Endothelial cell (in vitro differentiated cells): ENCODE results near the gene ADAP1. TPM values are rescaled to one million over a fixed set of nuclear protein-coding genes. Genes with fewer than 3 reads are reported as not detected.

ENCODE experiments used
- DNase-seq: peaks from one replicate; pipeline ENCODE4 v3.0.0; 2021; ENCODE audit warnings: low spot score
- H3K27ac Mint-ChIP-seq: one replicate; pipeline ENCODE4 v1.8.0; 2021; ENCODE audit warnings: mixed read lengths, inconsistent platforms; ENCODE audit not compliant: unreplicated experiment
- H3K27me3 Mint-ChIP-seq: one replicate; pipeline ENCODE4 v1.8.0; 2021; ENCODE audit warnings: mild to moderate bottlenecking, moderate library complexity, mixed read lengths, inconsistent platforms; ENCODE audit not compliant: unreplicated experiment
- H3K36me3 Mint-ChIP-seq: one replicate; pipeline ENCODE4 v1.8.0; 2021; ENCODE audit warnings: mild to moderate bottlenecking, low read depth, mixed read lengths, inconsistent platforms; ENCODE audit not compliant: unreplicated experiment
- H3K4me1 Mint-ChIP-seq: one replicate; pipeline ENCODE4 v1.8.0; 2021; ENCODE audit warnings: mild to moderate bottlenecking, mixed read lengths, inconsistent platforms; ENCODE audit not compliant: unreplicated experiment
- H3K4me3 Mint-ChIP-seq: one replicate; pipeline ENCODE4 v1.8.0; 2021; ENCODE audit warnings: mild to moderate bottlenecking, mixed read lengths, inconsistent platforms; ENCODE audit not compliant: unreplicated experiment
- H3K9me3 Mint-ChIP-seq: one replicate; pipeline ENCODE4 v1.8.0; 2021; ENCODE audit warnings: mixed read lengths, inconsistent platforms; ENCODE audit not compliant: unreplicated experiment
- total RNA-seq: library from RNA; stranded (reverse); fragmentation: NEBNext Ultra II Directional; extraction: Animal tissue kit (Norgen Biotek cat#: 25700); gene quantifications from one replicate; pipeline ENCODE4 v1.2.1, GENCODE V29; 2021; ENCODE audit not compliant: unreplicated experiment
- TF ChIP-seq, protein P1 (sequence below): fragments of 200-600 bp; sonication (generic); IDR thresholded peaks from one replicate; pipeline ENCODE4 v1.5.0; 2021; ENCODE audit warnings: antibody characterized with exemption; ENCODE audit not compliant: unreplicated experiment

Gene ADAP1
- total RNA-seq, 1 donor from 2014 or later: 1.7 TPM

DNA sequence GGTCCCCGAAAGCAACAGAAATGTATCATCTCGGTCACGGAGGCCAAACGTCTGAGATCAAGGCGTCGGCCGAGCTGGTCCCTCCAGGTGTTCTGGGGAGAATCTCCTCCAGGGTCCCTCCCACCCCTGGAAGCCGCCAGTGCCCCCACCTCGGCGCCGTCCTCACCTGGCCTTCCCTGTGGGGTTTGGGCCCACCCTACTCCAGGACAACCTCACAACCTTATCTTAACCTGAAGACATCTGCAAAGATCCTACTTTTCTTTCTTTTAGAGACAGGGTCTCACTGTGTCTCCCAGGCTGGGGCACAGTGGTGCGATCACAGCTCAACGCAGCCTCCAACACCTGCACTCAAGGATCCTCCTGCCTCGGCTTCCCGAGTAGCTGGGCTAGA lies 33.4 kb downstream of the ADAP1 start:
- no peaks in the 10 kb centered on the region for H3K36me3 Mint-ChIP-seq
- H3K27ac Mint-ChIP-seq: no peak overlapping the region
- H3K27me3 Mint-ChIP-seq: peaks cover 5% of the 10 kb centered on the region
- TF ChIP-seq, protein P1, sequence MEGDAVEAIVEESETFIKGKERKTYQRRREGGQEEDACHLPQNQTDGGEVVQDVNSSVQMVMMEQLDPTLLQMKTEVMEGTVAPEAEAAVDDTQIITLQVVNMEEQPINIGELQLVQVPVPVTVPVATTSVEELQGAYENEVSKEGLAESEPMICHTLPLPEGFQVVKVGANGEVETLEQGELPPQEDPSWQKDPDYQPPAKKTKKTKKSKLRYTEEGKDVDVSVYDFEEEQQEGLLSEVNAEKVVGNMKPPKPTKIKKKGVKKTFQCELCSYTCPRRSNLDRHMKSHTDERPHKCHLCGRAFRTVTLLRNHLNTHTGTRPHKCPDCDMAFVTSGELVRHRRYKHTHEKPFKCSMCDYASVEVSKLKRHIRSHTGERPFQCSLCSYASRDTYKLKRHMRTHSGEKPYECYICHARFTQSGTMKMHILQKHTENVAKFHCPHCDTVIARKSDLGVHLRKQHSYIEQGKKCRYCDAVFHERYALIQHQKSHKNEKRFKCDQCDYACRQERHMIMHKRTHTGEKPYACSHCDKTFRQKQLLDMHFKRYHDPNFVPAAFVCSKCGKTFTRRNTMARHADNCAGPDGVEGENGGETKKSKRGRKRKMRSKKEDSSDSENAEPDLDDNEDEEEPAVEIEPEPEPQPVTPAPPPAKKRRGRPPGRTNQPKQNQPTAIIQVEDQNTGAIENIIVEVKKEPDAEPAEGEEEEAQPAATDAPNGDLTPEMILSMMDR: no peak
- no peak overlapping the region for H3K4me3 Mint-ChIP-seq
- no peaks in the 10 kb centered on the region for H3K9me3 Mint-ChIP-seq
- DNase-seq: no peak
- no peaks in the 10 kb centered on the region for H3K4me1 Mint-ChIP-seq

DNA sequence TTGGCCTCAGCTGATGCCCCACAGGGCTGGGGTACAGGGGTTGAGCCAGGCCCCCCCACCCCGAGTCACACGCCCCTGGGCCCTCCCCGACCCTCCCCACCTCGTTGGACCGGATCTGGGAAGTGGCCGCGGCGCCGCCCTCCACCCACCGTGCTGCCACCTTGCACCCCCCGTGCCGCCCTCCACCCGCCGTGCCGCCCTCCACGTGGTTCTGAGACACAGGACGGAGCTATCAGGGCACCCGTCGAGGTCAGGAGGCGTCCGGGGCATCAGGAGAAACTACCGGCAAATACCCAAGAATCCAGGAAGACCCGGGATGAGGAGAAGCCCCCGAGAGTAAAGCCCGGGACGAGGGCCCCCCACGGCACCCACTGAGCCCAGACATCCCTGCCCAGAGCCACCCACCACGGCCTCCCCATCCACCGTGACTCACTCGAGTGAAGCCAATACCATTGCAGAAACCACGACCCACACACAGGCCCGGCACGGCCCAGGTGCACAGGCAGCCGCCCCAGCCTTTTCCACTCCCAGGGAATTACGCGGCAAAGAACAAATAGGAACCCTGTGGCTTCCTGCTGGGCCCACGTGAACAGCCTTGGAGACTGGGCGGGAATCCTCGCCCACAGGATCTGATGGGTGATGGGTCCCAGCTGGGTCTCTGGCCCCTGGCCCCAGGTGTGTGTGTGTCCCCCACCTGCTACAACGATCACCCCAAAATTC lies 34.0 kb downstream of the ADAP1 start:
- no peaks in the 10 kb centered on the region for H3K36me3 Mint-ChIP-seq
- H3K4me1 Mint-ChIP-seq: no peaks in the 10 kb centered on the region
- no peak overlapping the region for H3K4me3 Mint-ChIP-seq
- H3K27me3 Mint-ChIP-seq: peaks cover 8% of the 10 kb centered on the region
- TF ChIP-seq, protein P1: no peak
- H3K27ac Mint-ChIP-seq: no peak overlapping the region
- H3K9me3 Mint-ChIP-seq: no peaks in the 10 kb centered on the region
- no peak for DNase-seq

DNA sequence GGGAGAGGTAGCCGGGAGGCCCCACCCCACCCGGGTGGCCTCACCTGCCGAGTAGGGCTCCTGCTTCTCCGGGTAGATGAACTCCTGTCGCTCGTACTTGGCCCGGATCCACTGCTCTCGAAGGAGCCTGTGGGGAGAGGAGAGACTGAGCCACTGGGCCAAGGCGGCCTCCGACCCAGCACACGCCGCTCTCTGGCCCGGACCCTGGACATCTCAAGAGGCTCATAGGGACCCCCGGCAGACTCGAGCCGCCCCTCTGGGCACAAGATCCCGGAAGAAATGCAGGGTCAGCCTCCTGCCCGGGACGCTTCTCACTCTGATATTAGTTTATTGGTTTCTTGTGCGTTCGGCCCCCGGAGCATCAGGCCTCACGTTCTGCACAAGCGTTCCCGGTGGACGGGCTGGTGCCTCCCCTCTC lies 34.5 kb downstream of the ADAP1 start:
- Mint-ChIP-seq H3K27me3 (peaks cover 11% of the 10 kb centered on the region), H3K36me3 (no peaks in the 10 kb centered on the region), H3K27ac (no peak overlapping the region), H3K4me1 (no peaks in the 10 kb centered on the region), H3K9me3 (no peaks in the 10 kb centered on the region), H3K4me3 (no peak overlapping the region)
- DNase-seq: no peak
- TF ChIP-seq, protein P1: no peak

DNA sequence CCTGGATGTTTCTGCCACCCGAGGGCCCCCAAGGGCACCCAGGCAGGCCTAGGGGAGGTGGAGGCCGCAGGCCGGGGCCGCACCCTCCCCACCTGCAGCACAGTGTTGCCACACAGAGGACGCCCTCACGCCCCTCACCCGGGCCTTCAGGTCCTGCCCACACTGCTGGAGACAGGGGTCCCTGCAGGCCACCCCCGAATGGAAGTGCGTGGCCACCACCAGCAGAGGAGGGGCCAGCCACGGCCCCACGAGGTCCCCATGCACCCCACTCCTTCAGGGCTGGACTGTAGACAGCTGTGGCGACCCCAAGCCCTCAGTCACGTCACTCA lies 35.4 kb downstream of the ADAP1 start:
- no peak for DNase-seq
- no peaks in the 10 kb centered on the region for H3K9me3 Mint-ChIP-seq
- peaks cover 11% of the 10 kb centered on the region for H3K27me3 Mint-ChIP-seq
- H3K36me3 Mint-ChIP-seq: no peaks in the 10 kb centered on the region
- no peaks in the 10 kb centered on the region for H3K4me1 Mint-ChIP-seq
- no peak overlapping the region for H3K27ac Mint-ChIP-seq
- no peak overlapping the region for H3K4me3 Mint-ChIP-seq
- TF ChIP-seq, protein P1: no peak

DNA sequence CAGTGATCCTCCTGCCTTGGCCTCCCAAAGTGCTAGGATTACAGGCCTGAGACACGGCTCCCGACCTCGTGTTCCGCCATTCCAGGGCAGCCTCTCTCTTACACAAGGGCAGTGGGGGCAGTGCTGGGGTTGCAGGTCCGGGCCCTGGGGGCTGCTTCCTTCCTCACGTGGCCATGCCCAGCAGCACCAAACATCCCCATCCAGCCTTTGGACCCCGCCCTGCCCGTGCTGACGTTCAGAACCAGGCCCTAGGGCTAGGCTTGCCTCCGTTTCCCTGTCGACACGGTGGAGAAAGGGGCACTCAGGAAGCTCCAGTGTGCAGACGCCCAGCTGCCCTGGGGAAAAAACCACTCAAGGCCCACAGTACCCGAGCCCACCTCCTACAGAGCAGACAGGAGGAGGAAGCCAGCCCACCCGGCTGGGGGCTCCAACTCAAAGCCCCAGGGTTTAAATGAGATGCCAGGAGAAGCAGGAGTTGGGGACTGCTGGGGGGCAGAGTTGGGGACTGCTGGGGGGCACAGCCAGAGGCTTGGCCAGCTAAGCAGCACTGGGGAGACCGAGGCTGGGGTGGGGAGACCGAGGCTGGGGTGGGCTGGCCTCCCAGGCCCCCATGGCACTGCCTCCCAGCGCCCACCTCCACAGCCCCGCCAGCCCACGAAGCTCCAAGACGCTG lies 35.9 kb downstream of the ADAP1 start:
- Mint-ChIP-seq H3K9me3 (no peaks in the 10 kb centered on the region), H3K4me1 (no peaks in the 10 kb centered on the region), H3K4me3 (no peak overlapping the region), H3K36me3 (no peaks in the 10 kb centered on the region), H3K27ac (no peak overlapping the region), H3K27me3 (peaks cover 11% of the 10 kb centered on the region)
- DNase-seq: no peak
- TF ChIP-seq, protein P1: no peak
